ENCODE measurements around the gene KCNQ5.

The KCNQ5 gene

GRCh38 chr6:72770959-72771358, 149.1 kb downstream of the KCNQ5 start:
- in situ Hi-C loops (cut with MboI; ENCODE audit: low pct_unique_long_range_greater_than_20kb, low sequenced_read_pairs): no loop called here
- DNase-seq: no peak

GRCh38 chr6:72776456-72776855, 154.6 kb downstream of the KCNQ5 start:
- no peak for DNase-seq
- in situ Hi-C loops (cut with MboI; ENCODE audit: low pct_unique_long_range_greater_than_20kb, low sequenced_read_pairs): no loop called here

- no peak for DNase-seq
- in situ Hi-C loops (cut with MboI; ENCODE audit: low pct_unique_long_range_greater_than_20kb, low sequenced_read_pairs): no loop called here
Measured at GRCh38 chr6:72781624-72782023, 159.8 kb downstream of the KCNQ5 start.

GRCh38 chr6:72783035-72783434, 161.2 kb downstream of the KCNQ5 start:
- no peak for DNase-seq
- in situ Hi-C loops (cut with MboI; ENCODE audit: low pct_unique_long_range_greater_than_20kb, low sequenced_read_pairs): no loop called here

- no peak for DNase-seq
- in situ Hi-C loops (cut with MboI; ENCODE audit: low pct_unique_long_range_greater_than_20kb, low sequenced_read_pairs): no loop called here
Measured at GRCh38 chr6:72783666-72784065, 161.8 kb downstream of the KCNQ5 start.

GRCh38 chr6:72784071-72784470, 162.2 kb downstream of the KCNQ5 start:
- in situ Hi-C loops (cut with MboI; ENCODE audit: low pct_unique_long_range_greater_than_20kb, low sequenced_read_pairs): no loop called here

GRCh38 chr6:72784581-72784980, 162.7 kb downstream of the KCNQ5 start:
- in situ Hi-C loops (cut with MboI; ENCODE audit: low pct_unique_long_range_greater_than_20kb, low sequenced_read_pairs): no loop called here
- no peak for DNase-seq

More at GRCh38 chr6:72784071-72784470, 162.2 kb downstream of the KCNQ5 start:
- DNase-seq: no peak

- in situ Hi-C loops (cut with MboI; ENCODE audit: low pct_unique_long_range_greater_than_20kb, low sequenced_read_pairs): no loop called here
- no peak for DNase-seq
Measured at GRCh38 chr6:72787391-72788031, 165.6 kb downstream of the KCNQ5 start.

- no peak for DNase-seq
- in situ Hi-C loops (cut with MboI; ENCODE audit: low pct_unique_long_range_greater_than_20kb, low sequenced_read_pairs): no loop called here
Measured at GRCh38 chr6:72788188-72788587, 166.3 kb downstream of the KCNQ5 start.

- in situ Hi-C loops (cut with MboI; ENCODE audit: low pct_unique_long_range_greater_than_20kb, low sequenced_read_pairs): no loop called here
- no peak for DNase-seq
Measured at GRCh38 chr6:72789145-72789544, 167.3 kb downstream of the KCNQ5 start.

- in situ Hi-C loops (cut with MboI; ENCODE audit: low pct_unique_long_range_greater_than_20kb, low sequenced_read_pairs): no loop called here
Measured at GRCh38 chr6:72792692-72793091, 170.8 kb downstream of the KCNQ5 start.

GRCh38 chr6:72793641-72794395, 172.0 kb downstream of the KCNQ5 start:
- in situ Hi-C loops (cut with MboI; ENCODE audit: low pct_unique_long_range_greater_than_20kb, low sequenced_read_pairs): no loop called here
- no peak for DNase-seq

More at GRCh38 chr6:72792692-72793091, 170.8 kb downstream of the KCNQ5 start:
- no peak for DNase-seq

GRCh38 chr6:72798196-72798595, 176.3 kb downstream of the KCNQ5 start:
- DNase-seq: no peak
- in situ Hi-C loops (cut with MboI; ENCODE audit: low pct_unique_long_range_greater_than_20kb, low sequenced_read_pairs): no loop called here

GRCh38 chr6:72809746-72810379, 188.0 kb downstream of the KCNQ5 start:
- in situ Hi-C loops (cut with MboI; ENCODE audit: low pct_unique_long_range_greater_than_20kb, low sequenced_read_pairs): no loop called here
- DNase-seq: no peak

GRCh38 chr6:72810571-72811280, 188.9 kb downstream of the KCNQ5 start:
- no peak for DNase-seq
- in situ Hi-C loops (cut with MboI; ENCODE audit: low pct_unique_long_range_greater_than_20kb, low sequenced_read_pairs): no loop called here

GRCh38 chr6:72811971-72812421, 190.1 kb downstream of the KCNQ5 start:
- in situ Hi-C loops (cut with MboI; ENCODE audit: low pct_unique_long_range_greater_than_20kb, low sequenced_read_pairs): no loop called here
- no peak for DNase-seq

- no peak for DNase-seq
- in situ Hi-C loops (cut with MboI; ENCODE audit: low pct_unique_long_range_greater_than_20kb, low sequenced_read_pairs): no loop called here
Measured at GRCh38 chr6:72813807-72814596, 192.1 kb downstream of the KCNQ5 start.

- DNase-seq: no peak
- in situ Hi-C loops (cut with MboI; ENCODE audit: low pct_unique_long_range_greater_than_20kb, low sequenced_read_pairs): no loop called here
Measured at GRCh38 chr6:72816022-72816421, 194.2 kb downstream of the KCNQ5 start.

GRCh38 chr6:72817208-72817607, 195.3 kb downstream of the KCNQ5 start:
- in situ Hi-C loops (cut with MboI; ENCODE audit: low pct_unique_long_range_greater_than_20kb, low sequenced_read_pairs): no loop called here
- no peak for DNase-seq
